Ascending aorta (tissue), 2 donors: Measurements from ENCODE around the gene PDSS1. TPM values are rescaled to one million over a fixed set of nuclear protein-coding genes. Genes with fewer than 3 reads are reported as not detected.
A peak's percentile ranks its signal among the peaks of the same experiment; 100 is the strongest.

Experiments used
- DNase-seq, 2 donors: peaks; one replicate each; pipeline ENCODE4 v3.0.0-alpha.2; 2019; ENCODE audit warnings: low spot score in 2 of 2
- H3K27ac ChIP-seq, 2 donors: fragments of 200-600 bp; sonication (generic); one replicate each; pipeline ENCODE4 v1.5.1; 2016 to 2017; ENCODE audit warnings: mild to moderate bottlenecking in 1 of 2
- H3K27me3 ChIP-seq: fragments of 200-600 bp; sonication (generic); one replicate; pipeline ENCODE4 v1.5.1; 2017
- H3K36me3 ChIP-seq, 2 donors: fragments of 200-600 bp; sonication (generic); one replicate each; pipeline ENCODE4 v1.5.1; 2016
- H3K4me1 ChIP-seq, 2 donors: fragments of 200-600 bp; sonication (generic); one replicate each; pipeline ENCODE4 v1.5.1; 2016 to 2017; ENCODE audit warnings: mild to moderate bottlenecking in 1 of 2
- H3K4me3 ChIP-seq, 2 donors: fragments of 200-600 bp; sonication (generic); one replicate each; pipeline ENCODE4 v1.5.1; 2016 to 2017; ENCODE audit warnings: mild to moderate bottlenecking in 1 of 2
- H3K9me3 ChIP-seq, 2 donors: fragments of 200-600 bp; sonication (generic); one replicate each; pipeline ENCODE4 v1.5.1; 2016
- CTCF ChIP-seq, 3 experiments: fragments of 200-600 bp in 2 of 3; fragments of 450-650 bp in 1 of 3; sonication (generic) in 2 of 3; IDR thresholded peaks; one replicate each; pipeline ENCODE4 v1.5.1; 2016 to 2019; ENCODE audit warnings: antibody characterized with exemption in 3 of 3, mild to moderate bottlenecking in 1 of 3, moderate library complexity in 1 of 3
- intact Hi-C: fragments of 100-400 bp; cut with DNase I; formaldehyde crosslinking; loops from one replicate; pipeline ENCODE4 v1.15.1; 2023
- total RNA-seq: library from RNA; depleted of rRNA; stranded (reverse); fragments of >200 nt; gene quantifications from one replicate; pipeline ENCODE4 v1.1.0, GENCODE V29; 2016

The PDSS1 gene
- total RNA-seq, 1 donor from 2014 or later: not detected

DNA sequence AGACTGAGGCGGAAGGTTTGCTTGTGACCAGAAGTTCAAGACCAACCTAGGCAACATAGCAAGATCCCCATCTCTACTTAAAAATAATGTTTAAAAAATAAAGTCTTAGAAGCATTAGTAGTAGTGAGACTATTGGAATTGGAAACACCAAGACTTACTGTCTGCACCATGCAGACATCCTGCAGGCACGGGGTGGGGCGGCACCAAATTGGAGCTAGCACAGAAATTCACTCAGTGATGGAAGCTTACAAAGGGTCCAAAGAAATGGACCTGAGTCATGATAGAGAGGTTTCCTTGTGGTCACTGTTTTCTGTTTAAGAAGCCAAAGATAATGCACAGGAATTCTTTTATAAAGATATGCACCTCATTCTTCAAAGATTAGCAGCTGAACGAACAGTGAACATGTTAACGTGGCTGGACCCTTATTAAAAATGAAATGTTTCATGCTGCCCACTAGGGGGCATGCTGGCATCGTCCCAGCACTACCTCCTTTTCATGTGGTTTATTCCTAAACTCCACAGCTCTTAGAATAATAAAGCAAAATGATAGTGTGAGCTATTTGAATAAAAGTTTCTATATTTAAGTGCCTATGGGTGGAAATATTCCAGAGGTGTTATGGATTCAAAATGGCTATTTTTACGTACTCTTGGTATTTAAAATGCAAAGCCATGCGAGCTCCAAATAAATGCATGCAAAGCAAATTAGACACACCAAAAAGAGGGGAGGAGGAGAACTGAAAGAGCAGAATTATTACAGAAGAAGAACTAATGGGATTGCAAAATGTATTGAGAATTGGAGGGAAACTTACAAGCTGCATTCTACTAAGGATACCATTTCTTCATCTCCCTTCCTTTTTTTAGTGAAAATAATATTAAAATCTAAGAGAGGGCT, 28.6 kb downstream of the PDSS1 start:
- Histone ChIP-seq H3K27me3 (no peaks in the 10 kb centered on the region), H3K36me3 (peaks cover 0 to 7% of the 10 kb centered on the region in 2 donors), H3K4me1 (no peaks in the 10 kb centered on the region), H3K4me3 (no peak overlapping the region), H3K9me3 (no peaks in the 10 kb centered on the region), H3K27ac (no peak overlapping the region)
- intact Hi-C loops: no loop called here
- DNase-seq: no peak
- TF ChIP-seq CTCF (IDR thresholded peaks at IDR 0.05): peak; percentile 62 to 80 (median 70)

- TF ChIP-seq CTCF (IDR thresholded peaks at IDR 0.05): no peak
Observed at GRCh38 chr10:26727005-26727404, 29.5 kb downstream of the PDSS1 start.

GRCh38 chr10:26728957-26729356, 31.5 kb downstream of the PDSS1 start:
- intact Hi-C loops: no loop called here

More at GRCh38 chr10:26727005-26727404, 29.5 kb downstream of the PDSS1 start:
- Histone ChIP-seq H3K9me3 (no peaks in the 10 kb centered on the region), H3K27ac (no peak overlapping the region), H3K36me3 (peaks cover 0 to 7% of the 10 kb centered on the region in 2 donors), H3K4me1 (no peaks in the 10 kb centered on the region), H3K4me3 (no peak overlapping the region), H3K27me3 (no peaks in the 10 kb centered on the region)
- intact Hi-C loops: loop anchor here (1.0 kb wide), 1 partner anchor 155 kb away; no protein-coding TSS in a partner anchor
- no peak for DNase-seq

GRCh38 chr10:26729395-26729794, 31.9 kb downstream of the PDSS1 start:
- H3K27ac ChIP-seq: no peak overlapping the region
- no peak for DNase-seq
- H3K27me3 ChIP-seq: no peaks in the 10 kb centered on the region
- no peak for TF ChIP-seq CTCF (IDR thresholded peaks at IDR 0.05)
- H3K9me3 ChIP-seq: no peaks in the 10 kb centered on the region
- intact Hi-C loops: no loop called here
- no peaks in the 10 kb centered on the region for H3K4me1 ChIP-seq
- H3K36me3 ChIP-seq: peaks cover 0 to 3% of the 10 kb centered on the region in 2 donors
- H3K4me3 ChIP-seq: no peak overlapping the region

More at GRCh38 chr10:26728957-26729356, 31.5 kb downstream of the PDSS1 start:
- TF ChIP-seq CTCF (IDR thresholded peaks at IDR 0.05): no peak
- H3K4me1 ChIP-seq: no peaks in the 10 kb centered on the region
- H3K4me3 ChIP-seq: no peak overlapping the region
- H3K27ac ChIP-seq: no peak overlapping the region
- no peaks in the 10 kb centered on the region for H3K9me3 ChIP-seq
- H3K36me3 ChIP-seq: peaks cover 0 to 7% of the 10 kb centered on the region in 2 donors
- no peaks in the 10 kb centered on the region for H3K27me3 ChIP-seq
- DNase-seq: no peak

DNA sequence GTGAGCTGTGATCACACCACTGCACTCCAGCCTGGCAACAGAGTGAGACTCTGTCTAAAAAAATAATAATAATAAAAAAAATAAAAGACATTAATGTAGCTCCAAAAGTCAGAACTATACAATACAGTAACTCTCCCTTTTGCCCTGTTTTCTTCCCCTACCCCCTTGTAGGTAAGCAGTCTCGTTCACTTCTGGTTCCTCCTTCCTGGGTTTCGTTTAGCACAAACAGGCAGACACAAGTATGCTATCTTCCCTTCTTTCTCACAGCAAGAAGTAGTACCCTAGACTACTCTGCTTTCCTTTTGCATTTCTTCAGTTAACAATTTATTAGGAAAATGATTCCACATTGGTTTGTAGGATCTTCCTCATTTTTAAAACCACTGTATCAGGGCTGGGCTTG, 33.1 kb downstream of the PDSS1 start:
- Histone ChIP-seq H3K36me3 (peaks cover 1 to 2% of the 10 kb centered on the region in 2 donors), H3K9me3 (no peaks in the 10 kb centered on the region), H3K27ac (no peak overlapping the region), H3K27me3 (no peaks in the 10 kb centered on the region), H3K4me3 (no peak overlapping the region), H3K4me1 (no peaks in the 10 kb centered on the region)
- no peak for TF ChIP-seq CTCF (IDR thresholded peaks at IDR 0.05)
- DNase-seq: no peak
- intact Hi-C loops: no loop called here
